ENCODE results near the gene PTPRD. TPM values are rescaled to one million over a fixed set of nuclear protein-coding genes. Genes with fewer than 3 reads are reported as not detected.

The PTPRD gene
- total and polyA plus RNA-seq, 9 of the 15 experiments (the other 6 are each of a cell fraction or from before 2014, with no cell fraction given): 0.11 TPM; not detected in 8

- no peak for TF ChIP-seq ZNF449 (CRISPR knock-in tag; IDR thresholded peaks at IDR 0.05)
- no peak for TF ChIP-seq TAL1 (IDR thresholded peaks at IDR 0.05)
- TF ChIP-seq ZZZ3 (IDR thresholded peaks at IDR 0.05): no peak
- TF ChIP-seq TSHZ1 (CRISPR knock-in tag; IDR thresholded peaks at IDR 0.05): no peak
- no peak for TF ChIP-seq SMAD2 (IDR thresholded peaks at IDR 0.05; ENCODE audit: low read depth, low read length)
These were observed 377.4 kb downstream of the PTPRD start (continued) for GRCh38 chr9:10235376-10235775.

- H3K4me1 ChIP-seq (replicated peaks in 1 of 2; ENCODE audit: control insufficient read depth in 2 of 2, insufficient read depth in 2 of 2, low read length in 2 of 2): no peaks in the 10 kb centered on the region
- no peaks in the 10 kb centered on the region for H3K9me1 ChIP-seq (ENCODE audit: control insufficient read depth, insufficient read depth, low read length)
- POLR2A ChIA-PET: no interaction called here
- DNase-seq (ENCODE audit: extremely low read depth in 1 of 4, low spot score in 3 of 4) (no peak), FAIRE-seq (no peak), ATAC-seq (no peak)
- no peaks in the 10 kb centered on the region for H3K27me3 ChIP-seq (ENCODE audit: control insufficient read depth in 2 of 2, insufficient read depth in 2 of 2, low read length in 2 of 2)
- H2AFZ ChIP-seq (ENCODE audit: low read depth, low read length): no peak overlapping the region
- H4K20me1 ChIP-seq (replicated peaks; ENCODE audit: control insufficient read depth, insufficient read depth, low read length): no peaks in the 10 kb centered on the region
- no peaks in the 10 kb centered on the region for H3K79me2 ChIP-seq (ENCODE audit: control insufficient read depth, insufficient read depth, low read length)
- no peak overlapping the region for H3K27ac ChIP-seq (ENCODE audit: extremely low read depth, low read depth, low read length)
- no peak overlapping the region for H3K9ac ChIP-seq (ENCODE audit: insufficient read depth in 1 of 2, low read depth in 2 of 2, low read length in 2 of 2)
- H3K36me3 ChIP-seq (ENCODE audit: control insufficient read depth, insufficient read depth, low read length): no peaks in the 10 kb centered on the region
- no peaks in the 10 kb centered on the region for H3K9me3 ChIP-seq (replicated peaks; ENCODE audit: control insufficient read depth, insufficient read depth, low read depth, low read length)
- in situ Hi-C loops (cut with MboI): no loop called here
- CTCF ChIA-PET (ENCODE audit: low intra/inter-chr PET ratio): no interaction called here
- intact Hi-C loops (cut with micrococcal nuclease): no loop called here
- 0% methylated on average over 3 of the region's 3 CpGs for WGBS (ENCODE audit: insufficient coverage, low coverage, missing lambda C conversion rate)
- no TSS peak for BruUV-seq (replicated peaks)
- no peak overlapping the region for H3K4me2 ChIP-seq (ENCODE audit: insufficient read depth, low read length)
- no peak overlapping the region for H3K4me3 ChIP-seq
- TF ChIP-seq MBD2 (IDR thresholded peaks at IDR 0.05; ENCODE audit: borderline replicate concordance, low read depth) (no peak), MBD1 (CRISPR knock-in tag; IDR thresholded peaks at IDR 0.05) (no peak), SRSF9 (IDR thresholded peaks at IDR 0.05; ENCODE audit: borderline replicate concordance, low read depth, low read length) (no peak), MEF2D (tag; conservative IDR thresholded peaks at IDR 0.05; ENCODE audit: low read depth) (no peak), BACH1 (tag; IDR thresholded peaks at IDR 0.05) (no peak), ARID3B (CRISPR knock-in tag; IDR thresholded peaks at IDR 0.05; ENCODE audit: borderline replicate concordance) (no peak), PTTG1 (tag; IDR thresholded peaks at IDR 0.05; ENCODE audit: low read depth) (no peak), FOXM1 (IDR thresholded peaks at IDR 0.05; ENCODE audit: low read depth) (no peak), FOXM1 (CRISPR knock-in tag; IDR thresholded peaks at IDR 0.05; ENCODE audit: low read depth) (no peak)
These were observed 380.4 kb downstream of the PTPRD start for GRCh38 chr9:10232352-10232930.
